B cell (primary cell): Measurements from ENCODE around the gene IBSP. TPM values are rescaled to one million over a fixed set of nuclear protein-coding genes. Genes with fewer than 3 reads are reported as not detected.

Experiments
- ATAC-seq: fragments of 200-7000 bp; cut with Tn5 transposase; one replicate; pipeline ENCODE4 v1.10.0; 2021; ENCODE audit warnings: low read depth, mild to moderate bottlenecking, moderate number of reproducible peaks, moderate library complexity
- CTCF ChIA-PET: fragments of 350-600 bp; sonication (Branson Sonifier 250); formaldehyde crosslinking; loops from one replicate; lab custom pipeline; 2021; ENCODE audit warnings: antibody characterized with exemption, inconsistent platforms; lab: Charles Lee
- POLR2A ChIA-PET: fragments of 350-600 bp; sonication (Branson Sonifier 250); formaldehyde crosslinking; loops from one replicate; lab custom pipeline; 2021; ENCODE audit warnings: antibody characterized with exemption; lab: Charles Lee
- DNase-seq: peaks from one replicate; pipeline ENCODE4 v3.0.0; 2013
- H2AFZ ChIP-seq: 2 replicates; pipeline ENCODE4 v1.6.1; 2012; ENCODE audit warnings: mild to moderate bottlenecking, low read depth, low read length; ENCODE audit not compliant: insufficient read depth, poor library complexity, severe bottlenecking
- H3K27ac ChIP-seq, 2 donors: 1 replicate in 1 of 2; 2 replicates in 1 of 2; pipeline ENCODE4 v1.5.1; 2012 to 2013; ENCODE audit warnings: low read length in 2 of 2, mild to moderate bottlenecking in 2 of 2, moderate library complexity in 1 of 2
- H3K27me3 ChIP-seq, 4 experiments: fragments of 200-600 bp in 1 of 4; sonication (generic) in 1 of 4; replicated peaks in 1 of 4; 1 replicate in 2 of 4; 2 replicates in 2 of 4; pipeline versions ENCODE4 v1.6.1 to v1.7.0; 2013 to 2016; ENCODE audit warnings: low read length in 3 of 4, mild to moderate bottlenecking in 2 of 4, mixed read lengths in 1 of 4, moderate library complexity in 1 of 4; ENCODE audit not compliant: insufficient read depth in 4 of 4, control insufficient read depth in 3 of 4; ENCODE audit errors: control extremely low read depth in 1 of 4
- H3K36me3 ChIP-seq, 2 experiments: replicated peaks in 1 of 2; 1 replicate in 1 of 2; 2 replicates in 1 of 2; pipeline versions ENCODE4 v1.6.1 to v1.7.1; 2013; ENCODE audit warnings: low read length in 1 of 2; ENCODE audit not compliant: insufficient read depth in 2 of 2, control insufficient read depth in 1 of 2; ENCODE audit errors: control extremely low read depth in 1 of 2, extremely low read depth in 1 of 2
- H3K4me1 ChIP-seq, 2 donors: fragments of 200-600 bp in 1 of 2; sonication (generic) in 1 of 2; 1 replicate in 1 of 2; 2 replicates in 1 of 2; pipeline versions ENCODE4 v1.5.1 to v1.6.1; 2013 to 2017; ENCODE audit warnings: low read length in 2 of 2; ENCODE audit not compliant: control insufficient read depth in 2 of 2, insufficient read depth in 2 of 2
- H3K4me2 ChIP-seq: replicated peaks from 2 replicates; pipeline ENCODE3; 2012; ENCODE audit warnings: mild to moderate bottlenecking, low read depth, low read length; ENCODE audit not compliant: poor library complexity, severe bottlenecking
- H3K4me3 ChIP-seq, 5 experiments: fragments of 200-600 bp in 1 of 5; sonication (generic) in 1 of 5; 1 replicate in 3 of 5; 2 replicates in 2 of 5; pipeline versions ENCODE4 v1.5.1 to v1.7.0; 2011 to 2016; ENCODE audit warnings: low read length in 4 of 5, mild to moderate bottlenecking in 4 of 5, low read depth in 2 of 5, control low read depth in 1 of 5, moderate library complexity in 1 of 5; ENCODE audit not compliant: insufficient read depth in 1 of 5; ENCODE audit errors: control extremely low read depth in 1 of 5, extremely low read depth in 1 of 5
- H3K79me2 ChIP-seq: fragments of 200-600 bp; sonication (generic); one replicate; pipeline ENCODE4 v1.6.0; 2016; ENCODE audit warnings: low read length; ENCODE audit not compliant: control insufficient read depth, insufficient read depth
- H3K9ac ChIP-seq: fragments of 200-600 bp; sonication (generic); 2 replicates; pipeline ENCODE4 v1.6.1; 2017; ENCODE audit warnings: mild to moderate bottlenecking, low read length, moderate library complexity
- H3K9me3 ChIP-seq, 3 donors: one replicate each; pipeline versions ENCODE4 v1.6.1 to v1.7.1; 2013; ENCODE audit warnings: low read length in 2 of 3; ENCODE audit not compliant: control insufficient read depth in 2 of 3, insufficient read depth in 1 of 3; ENCODE audit errors: control extremely low read depth in 1 of 3
- H4K20me1 ChIP-seq: 2 replicates; pipeline ENCODE4 v1.6.0; 2012; ENCODE audit warnings: mild to moderate bottlenecking, low read length; ENCODE audit not compliant: insufficient read depth, control insufficient read depth, poor library complexity, severe bottlenecking
- H3K27ac Mint-ChIP-seq: one replicate; pipeline ENCODE4 v1.8.0; 2021; ENCODE audit warnings: mixed read lengths
- H3K27me3 Mint-ChIP-seq: one replicate; pipeline ENCODE4 v1.8.0; 2021; ENCODE audit warnings: mixed read lengths
- H3K4me1 Mint-ChIP-seq: one replicate; pipeline ENCODE4 v1.8.0; 2021; ENCODE audit warnings: mixed read lengths
- H3K4me3 Mint-ChIP-seq: one replicate; pipeline ENCODE4 v1.8.0; 2021; ENCODE audit warnings: mixed read lengths
- H3K9me3 Mint-ChIP-seq: one replicate; pipeline ENCODE4 v1.8.0; 2022; ENCODE audit warnings: mixed read lengths; ENCODE audit not compliant: insufficient read depth
- EZH2 ChIP-seq: IDR thresholded peaks from 2 replicates; pipeline ENCODE4 v1.6.1; 2012; ENCODE audit warnings: borderline replicate concordance, low read depth, mild to moderate bottlenecking, moderate library complexity, low read length; ENCODE audit not compliant: insufficient read depth, poor library complexity, severe bottlenecking
- WGBS: methylation state at CpG from one replicate; pipeline ENCODE4 v1.1.5; 2013; ENCODE audit warnings: missing lambda C conversion rate; ENCODE audit not compliant: insufficient coverage; 5-methylcytosine and 5-hydroxymethylcytosine counted together
- intact Hi-C: fragments of 100-400 bp; cut with micrococcal nuclease; formaldehyde crosslinking; loops from one replicate; pipeline ENCODE4 v1.10.0; 2022
- polyA plus RNA-seq: library from polyadenylated mRNA; depleted of rRNA; stranded (reverse); fragments of >200 nt; gene quantifications from 2 replicates; pipeline ENCODE4 v1.2.3, GENCODE V29; 2012
- total RNA-seq, 2 donors: library from RNA; stranded (reverse); fragments of 120-200 nt in 1 of 2; gene quantifications; 1 replicate in 1 of 2; 2 replicates in 1 of 2; pipeline versions ENCODE4 v1.2.3 to v1.2.4, GENCODE V29; 2013 to 2022
- TF ChIP-seq, protein P1 (sequence below): fragments of 200-600 bp; IDR thresholded peaks from one replicate; pipeline ENCODE4 v1.8.0; 2022; ENCODE audit warnings: antibody characterized with exemption, mild to moderate bottlenecking

IBSP gene
- total and polyA plus RNA-seq, 2 donors (not counting 1 experiment from before 2014, with no cell fraction given), result not detected

GRCh38 chr4:87835743-87836142 lies 36.4 kb downstream of the IBSP start:
- Histone ChIP-seq H3K36me3 (no peaks in the 10 kb centered on the region), H3K4me3 (no peak overlapping the region), H3K4me2 (no peak overlapping the region), H3K4me1 (no peaks in the 10 kb centered on the region), H3K9me3 (no peaks in the 10 kb centered on the region), H2AFZ (no peak overlapping the region), H3K79me2 (no peaks in the 10 kb centered on the region), H3K27me3 (no peaks in the 10 kb centered on the region), H3K27ac (no peak overlapping the region), H4K20me1 (no peaks in the 10 kb centered on the region), H3K9ac (no peak overlapping the region)
- ChIA-PET CTCF (no interaction called here), POLR2A (no interaction called here)
- Mint-ChIP-seq H3K9me3 (no peaks in the 10 kb centered on the region), H3K27me3 (peaks cover 8% of the 10 kb centered on the region), H3K27ac (no peak overlapping the region), H3K4me1 (no peaks in the 10 kb centered on the region), H3K4me3 (no peak overlapping the region)
- ATAC-seq, result no peak
- WGBS, result 100% methylated on average over 1 of the region's 2 CpGs
- intact Hi-C loops, result loop anchor here (10.0 kb wide), 1 partner anchor 161 kb away; no protein-coding TSS in a partner anchor
- no peak for DNase-seq
- TF ChIP-seq, protein P1, sequence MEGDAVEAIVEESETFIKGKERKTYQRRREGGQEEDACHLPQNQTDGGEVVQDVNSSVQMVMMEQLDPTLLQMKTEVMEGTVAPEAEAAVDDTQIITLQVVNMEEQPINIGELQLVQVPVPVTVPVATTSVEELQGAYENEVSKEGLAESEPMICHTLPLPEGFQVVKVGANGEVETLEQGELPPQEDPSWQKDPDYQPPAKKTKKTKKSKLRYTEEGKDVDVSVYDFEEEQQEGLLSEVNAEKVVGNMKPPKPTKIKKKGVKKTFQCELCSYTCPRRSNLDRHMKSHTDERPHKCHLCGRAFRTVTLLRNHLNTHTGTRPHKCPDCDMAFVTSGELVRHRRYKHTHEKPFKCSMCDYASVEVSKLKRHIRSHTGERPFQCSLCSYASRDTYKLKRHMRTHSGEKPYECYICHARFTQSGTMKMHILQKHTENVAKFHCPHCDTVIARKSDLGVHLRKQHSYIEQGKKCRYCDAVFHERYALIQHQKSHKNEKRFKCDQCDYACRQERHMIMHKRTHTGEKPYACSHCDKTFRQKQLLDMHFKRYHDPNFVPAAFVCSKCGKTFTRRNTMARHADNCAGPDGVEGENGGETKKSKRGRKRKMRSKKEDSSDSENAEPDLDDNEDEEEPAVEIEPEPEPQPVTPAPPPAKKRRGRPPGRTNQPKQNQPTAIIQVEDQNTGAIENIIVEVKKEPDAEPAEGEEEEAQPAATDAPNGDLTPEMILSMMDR, result no peak
- TF ChIP-seq EZH2, result no peak

DNA sequence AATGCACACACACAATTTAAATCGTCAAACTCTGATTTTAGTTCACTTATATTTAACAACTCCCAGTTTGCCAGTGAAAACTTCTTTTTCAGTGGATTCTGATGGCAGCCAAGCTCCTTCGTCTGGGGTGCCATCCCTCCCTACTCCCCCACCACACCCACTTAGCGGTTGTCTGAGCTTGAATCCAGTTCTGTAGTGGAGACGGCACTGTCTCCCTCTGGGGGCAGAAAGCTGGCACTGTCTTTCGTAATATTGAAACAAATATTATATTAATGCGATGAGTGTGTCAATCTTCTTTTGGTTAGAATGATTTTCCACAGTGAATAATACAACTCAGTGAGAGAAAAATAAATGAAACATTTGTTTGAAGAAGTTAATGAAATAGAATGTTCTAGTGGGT lies 38.9 kb downstream of the IBSP start:
- WGBS, result 97% methylated on average over 2 of the region's 6 CpGs
- ChIA-PET POLR2A (no interaction called here), CTCF (interaction anchor here (0.5 to 1.8 kb wide), 4 partner anchors 10 to 462 kb away, joined by 3 to 8 read pairs (median 5); no protein-coding TSS in a partner anchor)
- Histone ChIP-seq H3K79me2 (no peaks in the 10 kb centered on the region), H4K20me1 (no peaks in the 10 kb centered on the region), H2AFZ (no peak overlapping the region), H3K36me3 (no peaks in the 10 kb centered on the region), H3K9me3 (no peaks in the 10 kb centered on the region), H3K27me3 (no peaks in the 10 kb centered on the region), H3K4me3 (no peak overlapping the region), H3K27ac (no peak overlapping the region), H3K4me2 (no peak overlapping the region), H3K4me1 (no peaks in the 10 kb centered on the region), H3K9ac (no peak overlapping the region)
- peaks cover 11% of the 10 kb centered on the region for H3K27me3 Mint-ChIP-seq
- H3K9me3 Mint-ChIP-seq, result no peaks in the 10 kb centered on the region
- H3K27ac Mint-ChIP-seq, result no peak overlapping the region
- ATAC-seq (no peak), DNase-seq (no peak)
- no peak for TF ChIP-seq EZH2
- TF ChIP-seq, protein P1, result no peak
- no peaks in the 10 kb centered on the region for H3K4me1 Mint-ChIP-seq
- intact Hi-C loops, result loop anchor here (10.0 kb wide), 1 partner anchor 163 kb away; no protein-coding TSS in a partner anchor
- H3K4me3 Mint-ChIP-seq, result no peak overlapping the region
